ENCODE measurements around the gene FOXA2.

GRCh38 chr20:22531756-22532155, 52.6 kb downstream of the FOXA2 start:
- TF ChIP-seq POLR2A (IDR thresholded peaks at IDR 0.05) (no peak), CTCF (IDR thresholded peaks at IDR 0.05) (no peak), EP300 (IDR thresholded peaks at IDR 0.05) (no peak)
